GM12873 (cell line): ENCODE data around the gene PRKG1.

Experiments
- CTCF ChIP-seq: IDR thresholded peaks from 2 replicates; pipeline ENCODE4 v1.5.1; 2012; ENCODE audit warnings: low read depth, mild to moderate bottlenecking, moderate library complexity, low read length, control low read depth; ENCODE audit not compliant: insufficient read depth; ENCODE audit errors: missing control alignments

PRKG1 gene

GRCh38 chr10:52257692-52258075 is 1183.4 kb downstream of the PRKG1 start:
- no peak for TF ChIP-seq CTCF

DNA sequence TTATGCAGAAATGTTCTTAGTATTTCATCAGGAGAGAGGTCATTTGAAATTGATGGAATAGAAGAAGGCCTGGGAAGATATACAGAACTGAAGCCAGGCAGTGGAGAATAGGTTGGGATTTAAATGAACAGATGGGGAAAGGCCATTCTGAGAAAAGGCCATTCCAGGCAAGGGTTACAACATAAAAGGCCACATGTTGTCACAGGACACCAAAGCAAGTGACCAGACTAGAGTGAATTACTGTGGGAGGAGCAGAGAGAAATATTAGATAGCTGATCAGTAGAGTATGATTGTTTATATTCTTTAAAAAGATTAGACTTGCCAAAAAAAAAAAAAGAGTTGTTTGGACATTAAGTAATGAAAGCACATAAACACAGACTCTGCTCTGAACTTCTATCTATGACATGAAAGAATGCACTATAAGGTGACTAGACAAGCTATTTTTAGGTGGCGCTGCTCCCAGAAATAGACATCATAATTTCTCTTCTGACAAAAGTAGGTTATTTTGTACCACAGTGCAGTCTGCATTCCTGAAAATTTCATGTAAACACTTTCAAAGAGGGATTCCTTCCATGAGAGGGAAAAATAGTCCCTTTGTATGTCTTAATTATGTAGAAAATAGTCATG is 1184.6 kb downstream of the PRKG1 start:
- TF ChIP-seq CTCF, result no peak

DNA sequence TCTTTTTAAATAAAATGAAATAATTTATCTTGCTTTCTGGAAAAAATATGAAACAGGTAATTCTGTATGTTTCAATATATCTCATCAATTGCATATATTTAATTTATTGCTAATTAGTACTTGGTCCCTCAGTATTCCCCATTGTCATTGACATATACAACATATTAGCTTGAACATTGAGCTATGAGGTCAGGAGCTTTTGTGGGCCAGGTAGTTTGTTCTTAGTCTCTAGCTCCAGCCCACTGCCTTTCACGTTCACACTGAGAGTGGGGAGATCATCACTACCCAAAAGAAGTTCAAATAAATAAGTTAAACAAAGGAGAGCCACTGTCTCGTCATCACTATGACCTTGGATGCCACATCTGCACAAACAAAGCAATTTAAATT is 1185.1 kb downstream of the PRKG1 start:
- no peak for TF ChIP-seq CTCF

GRCh38 chr10:52261362-52261761 is 1187.1 kb downstream of the PRKG1 start:
- TF ChIP-seq CTCF, result no peak

- TF ChIP-seq CTCF, result no peak
Measured at GRCh38 chr10:52265131-52265926, 1191.0 kb downstream of the PRKG1 start.

DNA sequence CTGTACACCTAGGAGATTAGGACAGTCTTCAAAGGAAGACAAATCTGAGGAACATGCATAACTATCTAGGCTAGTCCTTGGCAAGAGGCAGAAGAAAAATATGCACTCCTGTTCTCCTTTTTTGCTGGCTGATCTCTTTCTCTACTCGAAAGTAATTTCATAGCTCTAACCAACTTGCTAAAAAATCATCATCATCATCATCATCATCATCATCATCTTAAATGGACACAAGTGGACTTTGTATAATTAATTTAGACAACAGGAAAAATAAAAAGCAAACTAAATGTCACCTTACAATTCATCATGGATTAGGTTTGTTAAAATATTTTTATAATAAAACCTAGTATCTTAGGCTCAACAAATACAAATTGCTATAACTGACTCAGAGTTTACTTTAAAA is 1192.6 kb downstream of the PRKG1 start:
- TF ChIP-seq CTCF, result no peak

DNA sequence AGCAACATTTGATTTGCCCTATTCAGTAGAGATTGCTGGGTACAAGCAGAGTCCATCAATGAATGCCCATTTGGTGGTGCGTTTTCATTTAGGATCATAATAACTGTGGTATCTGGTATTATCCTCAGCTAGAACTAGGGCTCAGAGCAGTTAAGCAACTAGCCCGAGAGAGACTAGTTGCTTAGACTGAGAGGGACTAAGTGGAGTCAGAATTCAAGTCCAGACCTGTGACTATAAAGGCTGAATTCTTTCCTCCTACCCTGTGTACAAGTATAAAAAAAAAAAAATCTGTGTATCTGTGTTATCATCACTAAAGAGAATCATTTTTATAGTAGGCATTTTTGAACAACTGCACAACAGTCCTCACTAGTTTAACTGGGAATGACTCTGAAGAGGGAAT is 1194.5 kb downstream of the PRKG1 start:
- no peak for TF ChIP-seq CTCF
